HL-60 (cell line): ENCODE data around the gene ATG4B.
"Not testable (repeated sequence)": the region's sequence is repeated elsewhere in the genome, so short reads cannot be mapped to it uniquely, and the experiment has no call there.

Experiments used
- DNase-seq, 2 experiments: peaks; one replicate each; pipeline ENCODE4 v3.0.0-alpha.2; 2010 to 2020; ENCODE audit warnings: low read depth in 1 of 2, low spot score in 1 of 2
- H3K27ac ChIP-seq: fragments of 250-450 bp; sonication (Bioruptor Pico); replicated peaks from 2 replicates; pipeline ENCODE4 v1.5.1; 2020; ENCODE audit warnings: mild to moderate bottlenecking, moderate library complexity
- H3K27me3 ChIP-seq: fragments of 250-450 bp; sonication (Bioruptor Pico); 2 replicates; pipeline ENCODE4 v1.5.1; 2021; ENCODE audit warnings: mild to moderate bottlenecking, moderate library complexity; ENCODE audit not compliant: insufficient read depth, poor library complexity, severe bottlenecking
- H3K4me3 ChIP-seq: replicated peaks from 2 replicates; pipeline ENCODE4 v1.5.1; 2011; ENCODE audit warnings: mild to moderate bottlenecking, control low read depth, low read length; ENCODE audit not compliant: insufficient read depth
- GABPA ChIP-seq: IDR thresholded peaks from 2 replicates; pipeline ENCODE4 v1.6.1; 2012; ENCODE audit warnings: low read depth
- POLR2AphosphoS5 ChIP-seq: IDR thresholded peaks from 2 replicates; pipeline ENCODE4 v1.6.1; 2012; ENCODE audit warnings: low read depth
- REST ChIP-seq: IDR thresholded peaks from 2 replicates; pipeline ENCODE4 v1.6.1; 2012; ENCODE audit warnings: low read depth; ENCODE audit not compliant: insufficient replicate concordance
- SPI1 ChIP-seq: IDR thresholded peaks from 2 replicates; pipeline ENCODE4 v1.6.1; 2012; ENCODE audit warnings: low read depth, mild to moderate bottlenecking, borderline replicate concordance
- TF ChIP-seq, protein P1 (sequence below): IDR thresholded peaks from one replicate; pipeline ENCODE4 v1.5.1; 2011; ENCODE audit warnings: low read length, control low read depth, inconsistent platforms; ENCODE audit not compliant: insufficient read depth

The ATG4B gene

GRCh38 chr2:241662731-241663130, 25.2 kb downstream of the ATG4B start:
- not testable (repeated sequence) for H3K4me3 ChIP-seq, DNase-seq, H3K27ac ChIP-seq, H3K27me3 ChIP-seq

DNA sequence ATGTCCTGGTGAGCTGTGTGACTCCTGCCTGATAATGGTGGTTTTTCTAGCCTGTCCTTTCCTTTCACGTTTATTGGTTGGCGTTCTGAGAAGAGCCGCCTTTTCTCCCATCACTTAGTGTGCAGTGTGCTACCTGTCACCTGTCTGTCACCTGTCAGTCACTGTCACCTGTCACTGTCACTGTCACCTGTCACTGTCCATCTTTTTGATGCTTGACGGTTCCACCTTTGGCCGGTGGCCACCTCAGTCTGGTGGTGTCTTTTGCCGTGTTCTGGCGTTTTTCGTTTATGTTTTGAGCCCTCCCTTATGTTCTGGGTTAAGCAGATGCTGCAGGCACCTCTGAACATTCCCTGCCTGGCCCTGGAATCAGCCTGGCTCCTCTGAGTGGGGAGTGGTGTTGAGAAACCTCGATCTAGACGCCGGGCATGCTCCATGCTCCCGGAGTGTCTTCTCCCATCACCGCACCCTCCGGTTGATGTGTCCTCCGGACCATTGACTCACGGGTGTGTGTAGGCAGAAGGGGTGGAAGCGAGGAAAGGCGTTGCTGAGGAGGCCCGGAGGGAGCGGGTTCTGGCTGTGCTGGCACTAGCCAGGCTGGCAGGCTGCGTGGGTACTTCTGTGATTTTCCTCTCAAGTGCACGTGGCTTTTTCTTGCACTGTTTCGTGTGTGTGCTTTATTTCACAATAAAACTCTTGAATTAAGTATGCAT, 28.4 kb downstream of the ATG4B start:
- no peak for TF ChIP-seq SPI1
- DNase-seq = no peak
- Histone ChIP-seq H3K27me3 (no peaks in the 10 kb centered on the region), H3K4me3 (no peak overlapping the region), H3K27ac (no peak overlapping the region)

GRCh38 chr2:241666627-241667400, 29.3 kb downstream of the ATG4B start:
- Histone ChIP-seq H3K27ac (no peak overlapping the region), H3K27me3 (no peaks in the 10 kb centered on the region), H3K4me3 (no peak overlapping the region)
- DNase-seq = no peak
- TF ChIP-seq GABPA = no peak
- no peak for TF ChIP-seq SPI1
- TF ChIP-seq, protein P1, sequence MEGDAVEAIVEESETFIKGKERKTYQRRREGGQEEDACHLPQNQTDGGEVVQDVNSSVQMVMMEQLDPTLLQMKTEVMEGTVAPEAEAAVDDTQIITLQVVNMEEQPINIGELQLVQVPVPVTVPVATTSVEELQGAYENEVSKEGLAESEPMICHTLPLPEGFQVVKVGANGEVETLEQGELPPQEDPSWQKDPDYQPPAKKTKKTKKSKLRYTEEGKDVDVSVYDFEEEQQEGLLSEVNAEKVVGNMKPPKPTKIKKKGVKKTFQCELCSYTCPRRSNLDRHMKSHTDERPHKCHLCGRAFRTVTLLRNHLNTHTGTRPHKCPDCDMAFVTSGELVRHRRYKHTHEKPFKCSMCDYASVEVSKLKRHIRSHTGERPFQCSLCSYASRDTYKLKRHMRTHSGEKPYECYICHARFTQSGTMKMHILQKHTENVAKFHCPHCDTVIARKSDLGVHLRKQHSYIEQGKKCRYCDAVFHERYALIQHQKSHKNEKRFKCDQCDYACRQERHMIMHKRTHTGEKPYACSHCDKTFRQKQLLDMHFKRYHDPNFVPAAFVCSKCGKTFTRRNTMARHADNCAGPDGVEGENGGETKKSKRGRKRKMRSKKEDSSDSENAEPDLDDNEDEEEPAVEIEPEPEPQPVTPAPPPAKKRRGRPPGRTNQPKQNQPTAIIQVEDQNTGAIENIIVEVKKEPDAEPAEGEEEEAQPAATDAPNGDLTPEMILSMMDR = no peak
- TF ChIP-seq POLR2AphosphoS5 = no peak
- TF ChIP-seq REST = no peak

GRCh38 chr2:241668354-241668753, 30.9 kb downstream of the ATG4B start:
- no peak for TF ChIP-seq REST
- TF ChIP-seq SPI1 = no peak
- TF ChIP-seq, protein P1 = no peak
- TF ChIP-seq POLR2AphosphoS5 = no peak
- TF ChIP-seq GABPA = no peak
- Histone ChIP-seq H3K4me3 (no peak overlapping the region), H3K27me3 (no peaks in the 10 kb centered on the region), H3K27ac (no peak overlapping the region)
- no peak for DNase-seq

GRCh38 chr2:241668839-241669238, 31.3 kb downstream of the ATG4B start:
- H3K27me3 ChIP-seq = no peaks in the 10 kb centered on the region
- TF ChIP-seq REST (no peak), POLR2AphosphoS5 (no peak), GABPA (no peak), SPI1 (no peak)
- TF ChIP-seq, protein P1 = no peak
- DNase-seq = no peak
- no peak overlapping the region for H3K27ac ChIP-seq
- no peak overlapping the region for H3K4me3 ChIP-seq
